B cell (primary cell): ENCODE data around the gene DRC7. TPM values are rescaled to one million over a fixed set of nuclear protein-coding genes. Genes with fewer than 3 reads are reported as not detected.

ENCODE experiments used
- ATAC-seq: fragments of 200-7000 bp; cut with Tn5 transposase; one replicate; pipeline ENCODE4 v1.10.0; 2021; ENCODE audit warnings: low read depth, mild to moderate bottlenecking, moderate number of reproducible peaks, moderate library complexity
- CTCF ChIA-PET: fragments of 350-600 bp; sonication (Branson Sonifier 250); formaldehyde crosslinking; loops from one replicate; lab custom pipeline; 2021; ENCODE audit warnings: antibody characterized with exemption, inconsistent platforms; lab: Charles Lee
- POLR2A ChIA-PET: fragments of 350-600 bp; sonication (Branson Sonifier 250); formaldehyde crosslinking; loops from one replicate; lab custom pipeline; 2021; ENCODE audit warnings: antibody characterized with exemption; lab: Charles Lee
- DNase-seq: peaks from one replicate; pipeline ENCODE4 v3.0.0; 2013
- H2AFZ ChIP-seq: 2 replicates; pipeline ENCODE4 v1.6.1; 2012; ENCODE audit warnings: mild to moderate bottlenecking, low read depth, low read length; ENCODE audit not compliant: insufficient read depth, poor library complexity, severe bottlenecking
- H3K27ac ChIP-seq, 2 donors: 1 replicate in 1 of 2; 2 replicates in 1 of 2; pipeline ENCODE4 v1.5.1; 2012 to 2013; ENCODE audit warnings: low read length in 2 of 2, mild to moderate bottlenecking in 2 of 2, moderate library complexity in 1 of 2
- H3K27me3 ChIP-seq, 4 experiments: fragments of 200-600 bp in 1 of 4; sonication (generic) in 1 of 4; replicated peaks in 1 of 4; 1 replicate in 2 of 4; 2 replicates in 2 of 4; pipeline versions ENCODE4 v1.6.1 to v1.7.0; 2013 to 2016; ENCODE audit warnings: low read length in 3 of 4, mild to moderate bottlenecking in 2 of 4, mixed read lengths in 1 of 4, moderate library complexity in 1 of 4; ENCODE audit not compliant: insufficient read depth in 4 of 4, control insufficient read depth in 3 of 4; ENCODE audit errors: control extremely low read depth in 1 of 4
- H3K36me3 ChIP-seq, 2 experiments: replicated peaks in 1 of 2; 1 replicate in 1 of 2; 2 replicates in 1 of 2; pipeline versions ENCODE4 v1.6.1 to v1.7.1; 2013; ENCODE audit warnings: low read length in 1 of 2; ENCODE audit not compliant: insufficient read depth in 2 of 2, control insufficient read depth in 1 of 2; ENCODE audit errors: control extremely low read depth in 1 of 2, extremely low read depth in 1 of 2
- H3K4me1 ChIP-seq, 2 donors: fragments of 200-600 bp in 1 of 2; sonication (generic) in 1 of 2; 1 replicate in 1 of 2; 2 replicates in 1 of 2; pipeline versions ENCODE4 v1.5.1 to v1.6.1; 2013 to 2017; ENCODE audit warnings: low read length in 2 of 2; ENCODE audit not compliant: control insufficient read depth in 2 of 2, insufficient read depth in 2 of 2
- H3K4me2 ChIP-seq: replicated peaks from 2 replicates; pipeline ENCODE3; 2012; ENCODE audit warnings: mild to moderate bottlenecking, low read depth, low read length; ENCODE audit not compliant: poor library complexity, severe bottlenecking
- H3K4me3 ChIP-seq, 5 experiments: fragments of 200-600 bp in 1 of 5; sonication (generic) in 1 of 5; 1 replicate in 3 of 5; 2 replicates in 2 of 5; pipeline versions ENCODE4 v1.5.1 to v1.7.0; 2011 to 2016; ENCODE audit warnings: low read length in 4 of 5, mild to moderate bottlenecking in 4 of 5, low read depth in 2 of 5, control low read depth in 1 of 5, moderate library complexity in 1 of 5; ENCODE audit not compliant: insufficient read depth in 1 of 5; ENCODE audit errors: control extremely low read depth in 1 of 5, extremely low read depth in 1 of 5
- H3K79me2 ChIP-seq: fragments of 200-600 bp; sonication (generic); one replicate; pipeline ENCODE4 v1.6.0; 2016; ENCODE audit warnings: low read length; ENCODE audit not compliant: control insufficient read depth, insufficient read depth
- H3K9ac ChIP-seq: fragments of 200-600 bp; sonication (generic); 2 replicates; pipeline ENCODE4 v1.6.1; 2017; ENCODE audit warnings: mild to moderate bottlenecking, low read length, moderate library complexity
- H3K9me3 ChIP-seq, 3 donors: one replicate each; pipeline versions ENCODE4 v1.6.1 to v1.7.1; 2013; ENCODE audit warnings: low read length in 2 of 3; ENCODE audit not compliant: control insufficient read depth in 2 of 3, insufficient read depth in 1 of 3; ENCODE audit errors: control extremely low read depth in 1 of 3
- H4K20me1 ChIP-seq: 2 replicates; pipeline ENCODE4 v1.6.0; 2012; ENCODE audit warnings: mild to moderate bottlenecking, low read length; ENCODE audit not compliant: insufficient read depth, control insufficient read depth, poor library complexity, severe bottlenecking
- H3K27ac Mint-ChIP-seq: one replicate; pipeline ENCODE4 v1.8.0; 2021; ENCODE audit warnings: mixed read lengths
- H3K27me3 Mint-ChIP-seq: one replicate; pipeline ENCODE4 v1.8.0; 2021; ENCODE audit warnings: mixed read lengths
- H3K4me1 Mint-ChIP-seq: one replicate; pipeline ENCODE4 v1.8.0; 2021; ENCODE audit warnings: mixed read lengths
- H3K4me3 Mint-ChIP-seq: one replicate; pipeline ENCODE4 v1.8.0; 2021; ENCODE audit warnings: mixed read lengths
- H3K9me3 Mint-ChIP-seq: one replicate; pipeline ENCODE4 v1.8.0; 2022; ENCODE audit warnings: mixed read lengths; ENCODE audit not compliant: insufficient read depth
- EZH2 ChIP-seq: IDR thresholded peaks from 2 replicates; pipeline ENCODE4 v1.6.1; 2012; ENCODE audit warnings: borderline replicate concordance, low read depth, mild to moderate bottlenecking, moderate library complexity, low read length; ENCODE audit not compliant: insufficient read depth, poor library complexity, severe bottlenecking
- WGBS: methylation state at CpG from one replicate; pipeline ENCODE4 v1.1.5; 2013; ENCODE audit warnings: missing lambda C conversion rate; ENCODE audit not compliant: insufficient coverage; 5-methylcytosine and 5-hydroxymethylcytosine counted together
- intact Hi-C: fragments of 100-400 bp; cut with micrococcal nuclease; formaldehyde crosslinking; loops from one replicate; pipeline ENCODE4 v1.10.0; 2022
- polyA plus RNA-seq: library from polyadenylated mRNA; depleted of rRNA; stranded (reverse); fragments of >200 nt; gene quantifications from 2 replicates; pipeline ENCODE4 v1.2.3, GENCODE V29; 2012
- total RNA-seq, 2 donors: library from RNA; stranded (reverse); fragments of 120-200 nt in 1 of 2; gene quantifications; 1 replicate in 1 of 2; 2 replicates in 1 of 2; pipeline versions ENCODE4 v1.2.3 to v1.2.4, GENCODE V29; 2013 to 2022
- TF ChIP-seq, protein P1 (sequence below): fragments of 200-600 bp; IDR thresholded peaks from one replicate; pipeline ENCODE4 v1.8.0; 2022; ENCODE audit warnings: antibody characterized with exemption, mild to moderate bottlenecking

Gene DRC7
- total and polyA plus RNA-seq, 2 donors (not counting 1 experiment from before 2014, with no cell fraction given): 0.12 to 0.22 TPM

DNA sequence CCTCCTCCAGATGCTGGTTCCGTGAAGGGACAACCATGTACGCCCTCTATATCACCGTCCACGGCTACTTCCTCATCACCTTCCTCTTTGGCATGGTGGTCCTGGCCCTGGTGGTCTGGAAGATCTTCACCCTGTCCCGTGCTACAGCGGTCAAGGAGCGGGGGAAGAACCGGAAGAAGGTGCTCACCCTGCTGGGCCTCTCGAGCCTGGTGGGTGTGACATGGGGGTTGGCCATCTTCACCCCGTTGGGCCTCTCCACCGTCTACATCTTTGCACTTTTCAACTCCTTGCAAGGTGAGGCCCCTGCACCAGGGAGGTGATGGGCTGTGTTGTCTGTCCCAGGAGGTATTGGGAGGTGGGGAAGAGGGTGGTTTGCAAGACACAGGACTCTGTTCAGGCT lies 9.0 kb upstream of the DRC7 start:
- ChIA-PET CTCF (no interaction called here), POLR2A (no interaction called here)
- no peak for DNase-seq
- Histone ChIP-seq H3K79me2 (no peaks in the 10 kb centered on the region), H3K27ac (no peak overlapping the region), H3K36me3 (no peaks in the 10 kb centered on the region), H3K4me2 (no peak overlapping the region), H3K27me3 (no peaks in the 10 kb centered on the region), H2AFZ (no peak overlapping the region), H3K9ac (no peak overlapping the region), H3K9me3 (no peaks in the 10 kb centered on the region), H3K4me1 (peaks cover 16 to 17% of the 10 kb centered on the region in 2 donors), H4K20me1 (no peaks in the 10 kb centered on the region), H3K4me3 (no peak overlapping the region)
- ATAC-seq: no peak
- intact Hi-C loops: no loop called here
- Mint-ChIP-seq H3K4me3 (no peak overlapping the region), H3K9me3 (no peaks in the 10 kb centered on the region), H3K27me3 (peaks cover 3% of the 10 kb centered on the region), H3K4me1 (peaks cover 16% of the 10 kb centered on the region), H3K27ac (no peak overlapping the region)
- TF ChIP-seq, protein P1, sequence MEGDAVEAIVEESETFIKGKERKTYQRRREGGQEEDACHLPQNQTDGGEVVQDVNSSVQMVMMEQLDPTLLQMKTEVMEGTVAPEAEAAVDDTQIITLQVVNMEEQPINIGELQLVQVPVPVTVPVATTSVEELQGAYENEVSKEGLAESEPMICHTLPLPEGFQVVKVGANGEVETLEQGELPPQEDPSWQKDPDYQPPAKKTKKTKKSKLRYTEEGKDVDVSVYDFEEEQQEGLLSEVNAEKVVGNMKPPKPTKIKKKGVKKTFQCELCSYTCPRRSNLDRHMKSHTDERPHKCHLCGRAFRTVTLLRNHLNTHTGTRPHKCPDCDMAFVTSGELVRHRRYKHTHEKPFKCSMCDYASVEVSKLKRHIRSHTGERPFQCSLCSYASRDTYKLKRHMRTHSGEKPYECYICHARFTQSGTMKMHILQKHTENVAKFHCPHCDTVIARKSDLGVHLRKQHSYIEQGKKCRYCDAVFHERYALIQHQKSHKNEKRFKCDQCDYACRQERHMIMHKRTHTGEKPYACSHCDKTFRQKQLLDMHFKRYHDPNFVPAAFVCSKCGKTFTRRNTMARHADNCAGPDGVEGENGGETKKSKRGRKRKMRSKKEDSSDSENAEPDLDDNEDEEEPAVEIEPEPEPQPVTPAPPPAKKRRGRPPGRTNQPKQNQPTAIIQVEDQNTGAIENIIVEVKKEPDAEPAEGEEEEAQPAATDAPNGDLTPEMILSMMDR: no peak
- no peak for TF ChIP-seq EZH2
- 96% methylated on average over 4 of the region's 11 CpGs for WGBS

DNA sequence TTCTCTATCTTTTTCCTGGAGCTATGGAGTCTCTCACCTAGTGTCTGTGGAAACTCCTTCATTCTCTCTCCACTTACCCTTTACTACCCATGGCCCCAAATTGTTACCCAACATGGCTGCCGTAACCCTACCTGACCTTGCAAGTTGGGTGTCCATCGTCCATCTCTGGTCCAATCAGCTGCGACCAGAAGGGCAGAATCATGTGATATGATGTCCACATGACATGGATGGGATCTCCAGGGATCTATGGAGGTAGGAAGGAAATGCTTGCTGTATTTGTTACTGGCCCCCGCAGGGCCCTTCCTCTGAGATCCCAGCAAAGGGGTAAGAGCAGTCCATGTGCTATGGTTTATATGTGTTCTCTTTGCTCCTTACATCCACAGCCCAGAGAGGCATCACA lies 8.0 kb upstream of the DRC7 start:
- TF ChIP-seq, protein P1: no peak
- TF ChIP-seq EZH2: no peak
- H3K36me3 ChIP-seq: no peaks in the 10 kb centered on the region
- H3K79me2 ChIP-seq: no peaks in the 10 kb centered on the region
- DNase-seq: no peak
- no peaks in the 10 kb centered on the region for H3K9me3 ChIP-seq
- no peak overlapping the region for H3K4me2 ChIP-seq
- intact Hi-C loops: no loop called here
- H3K9me3 Mint-ChIP-seq: no peaks in the 10 kb centered on the region
- no peak for ATAC-seq
- ChIA-PET POLR2A (interaction anchor here (0.6 kb wide), 1 partner anchor 31 kb away, joined by 10 read pairs; no protein-coding TSS in a partner anchor), CTCF (no interaction called here)
- H3K4me1 ChIP-seq: peaks cover 24 to 26% of the 10 kb centered on the region in 2 donors
- no peak overlapping the region for H3K4me3 Mint-ChIP-seq
- H3K4me1 Mint-ChIP-seq: peaks cover 18% of the 10 kb centered on the region
- H3K27ac Mint-ChIP-seq: no peak overlapping the region
- H3K27ac ChIP-seq: no peak overlapping the region
- H3K4me3 ChIP-seq: no peak overlapping the region
- H3K27me3 Mint-ChIP-seq: peaks cover 3% of the 10 kb centered on the region
- H3K27me3 ChIP-seq: no peaks in the 10 kb centered on the region
- 81% methylated on average over 3 of the region's 4 CpGs for WGBS
- no peak overlapping the region for H3K9ac ChIP-seq
- H2AFZ ChIP-seq: no peak overlapping the region
- H4K20me1 ChIP-seq: no peaks in the 10 kb centered on the region
